ENCODE data around the gene CATSPERZ. TPM values are rescaled to one million over a fixed set of nuclear protein-coding genes. Genes with fewer than 3 reads are reported as not detected.
A peak's percentile ranks its signal among the peaks of the same experiment; 100 is the strongest.

Gene CATSPERZ
- total RNA-seq, 1 donor from 2014 or later = not detected

- DNase-seq = no peak
- TF ChIP-seq, protein P1, sequence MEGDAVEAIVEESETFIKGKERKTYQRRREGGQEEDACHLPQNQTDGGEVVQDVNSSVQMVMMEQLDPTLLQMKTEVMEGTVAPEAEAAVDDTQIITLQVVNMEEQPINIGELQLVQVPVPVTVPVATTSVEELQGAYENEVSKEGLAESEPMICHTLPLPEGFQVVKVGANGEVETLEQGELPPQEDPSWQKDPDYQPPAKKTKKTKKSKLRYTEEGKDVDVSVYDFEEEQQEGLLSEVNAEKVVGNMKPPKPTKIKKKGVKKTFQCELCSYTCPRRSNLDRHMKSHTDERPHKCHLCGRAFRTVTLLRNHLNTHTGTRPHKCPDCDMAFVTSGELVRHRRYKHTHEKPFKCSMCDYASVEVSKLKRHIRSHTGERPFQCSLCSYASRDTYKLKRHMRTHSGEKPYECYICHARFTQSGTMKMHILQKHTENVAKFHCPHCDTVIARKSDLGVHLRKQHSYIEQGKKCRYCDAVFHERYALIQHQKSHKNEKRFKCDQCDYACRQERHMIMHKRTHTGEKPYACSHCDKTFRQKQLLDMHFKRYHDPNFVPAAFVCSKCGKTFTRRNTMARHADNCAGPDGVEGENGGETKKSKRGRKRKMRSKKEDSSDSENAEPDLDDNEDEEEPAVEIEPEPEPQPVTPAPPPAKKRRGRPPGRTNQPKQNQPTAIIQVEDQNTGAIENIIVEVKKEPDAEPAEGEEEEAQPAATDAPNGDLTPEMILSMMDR (IDR thresholded peaks at IDR 0.05; ENCODE audit: borderline replicate concordance) = no peak
- Histone ChIP-seq H3K27ac (replicated peaks) (no peak overlapping the region), H3K4me1 (peaks cover 36% of the 10 kb centered on the region), H3K4me3 (no peak overlapping the region), H3K27me3 (ENCODE audit: low read depth) (no peaks in the 10 kb centered on the region), H3K36me3 (peaks cover 36% of the 10 kb centered on the region), H3K9me3 (replicated peaks) (no peaks in the 10 kb centered on the region)
- intact Hi-C loops (cut with micrococcal nuclease) = no loop called here
Observed at GRCh38 chr11:64275031-64275800, 24.9 kb upstream of the CATSPERZ start.

DNA sequence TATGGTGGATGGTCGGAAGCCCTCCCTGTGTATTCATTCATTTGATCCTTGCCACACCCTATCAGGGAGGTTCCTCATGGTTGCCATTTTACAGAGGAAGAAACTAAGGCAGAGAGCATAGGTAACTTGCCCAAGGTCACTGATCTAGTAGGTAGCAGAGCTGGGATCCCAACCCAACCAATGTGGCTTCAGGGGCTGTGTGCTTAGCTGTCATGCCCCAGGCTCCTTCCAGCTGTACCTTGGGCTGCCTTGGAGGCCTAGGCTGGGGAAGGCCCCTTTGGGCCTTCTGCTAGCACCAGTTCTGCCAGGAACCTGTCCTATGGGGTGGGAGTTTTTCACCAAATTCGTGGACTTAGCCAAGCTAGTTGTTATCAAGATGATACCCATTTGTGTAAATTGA lies 24.3 kb upstream of the CATSPERZ start:
- intact Hi-C loops (cut with micrococcal nuclease) = no loop called here
- Histone ChIP-seq H3K4me3 (no peak overlapping the region), H3K27me3 (ENCODE audit: low read depth) (no peaks in the 10 kb centered on the region), H3K4me1 (peaks cover 32% of the 10 kb centered on the region), H3K9me3 (replicated peaks) (no peaks in the 10 kb centered on the region), H3K27ac (replicated peaks) (no peak overlapping the region), H3K36me3 (peaks cover 40% of the 10 kb centered on the region)
- no peak for DNase-seq
- TF ChIP-seq, protein P1 (IDR thresholded peaks at IDR 0.05; ENCODE audit: borderline replicate concordance) = no peak

- no peak overlapping the region for H3K4me3 ChIP-seq
- DNase-seq = no peak
- no peaks in the 10 kb centered on the region for H3K27me3 ChIP-seq (ENCODE audit: low read depth)
- TF ChIP-seq, protein P1 (IDR thresholded peaks at IDR 0.05; ENCODE audit: borderline replicate concordance) = no peak
- intact Hi-C loops (cut with micrococcal nuclease) = no loop called here
- H3K36me3 ChIP-seq = peaks cover 50% of the 10 kb centered on the region
- no peak overlapping the region for H3K27ac ChIP-seq (replicated peaks)
- H3K4me1 ChIP-seq = peaks cover 37% of the 10 kb centered on the region
- H3K9me3 ChIP-seq (replicated peaks) = no peaks in the 10 kb centered on the region
Observed at GRCh38 chr11:64276653-64277431, 23.3 kb upstream of the CATSPERZ start.

GRCh38 chr11:64278576-64279190 lies 21.5 kb upstream of the CATSPERZ start:
- peaks cover 36% of the 10 kb centered on the region for H3K4me1 ChIP-seq
- TF ChIP-seq, protein P1 (IDR thresholded peaks at IDR 0.05; ENCODE audit: borderline replicate concordance) = no peak
- H3K9me3 ChIP-seq (replicated peaks) = no peaks in the 10 kb centered on the region
- peaks cover 59% of the 10 kb centered on the region for H3K36me3 ChIP-seq
- no peak overlapping the region for H3K4me3 ChIP-seq
- no peak for DNase-seq
- intact Hi-C loops (cut with micrococcal nuclease) = no loop called here
- H3K27ac ChIP-seq (replicated peaks) = no peak overlapping the region
- no peaks in the 10 kb centered on the region for H3K27me3 ChIP-seq (ENCODE audit: low read depth)

DNA sequence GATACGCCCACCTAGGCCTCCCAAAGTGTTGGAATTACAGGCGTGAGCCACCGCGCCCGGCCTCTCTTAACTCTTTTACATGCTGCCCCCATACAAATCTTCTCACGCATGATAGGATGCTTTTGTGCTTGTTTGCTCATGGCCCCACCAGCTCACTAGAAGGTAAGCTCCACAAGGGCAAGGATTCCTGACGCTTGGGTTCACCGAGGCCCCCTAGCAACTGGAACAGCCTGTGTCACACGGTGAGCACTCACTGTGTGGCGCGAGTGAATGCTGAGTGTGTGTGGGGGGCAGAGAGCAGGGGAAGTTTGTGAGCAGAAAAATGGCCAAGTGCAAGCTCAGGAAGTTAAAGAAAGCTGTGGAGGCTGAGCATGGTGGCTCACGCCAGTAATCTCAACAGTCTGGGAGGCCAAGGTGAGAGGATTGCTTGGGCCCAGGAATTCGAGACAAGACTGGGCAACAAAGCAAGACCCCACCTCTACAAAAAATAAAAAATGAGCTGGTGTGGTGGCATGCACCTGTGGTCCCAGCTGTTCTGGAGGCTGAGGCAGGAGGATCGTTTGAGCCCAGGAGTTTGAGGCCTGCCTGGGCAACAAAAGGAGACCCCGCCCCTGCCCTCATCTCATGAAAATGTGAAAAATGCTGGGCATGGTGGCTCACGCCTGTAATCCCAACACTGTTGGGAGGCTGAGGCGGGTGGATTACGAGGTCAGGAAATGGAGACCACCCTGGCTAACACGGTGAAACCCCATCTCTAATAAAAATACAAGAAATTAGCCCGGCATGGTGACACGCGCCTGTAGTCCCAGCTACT lies 18.0 kb upstream of the CATSPERZ start:
- peaks cover 40% of the 10 kb centered on the region for H3K36me3 ChIP-seq
- TF ChIP-seq, protein P1 (IDR thresholded peaks at IDR 0.05; ENCODE audit: borderline replicate concordance) = no peak
- H3K27me3 ChIP-seq (ENCODE audit: low read depth) = no peaks in the 10 kb centered on the region
- H3K27ac ChIP-seq (replicated peaks) = peak overlapping the region; percentile 70
- no peak for DNase-seq
- intact Hi-C loops (cut with micrococcal nuclease) = no loop called here
- no peak overlapping the region for H3K4me3 ChIP-seq
- H3K9me3 ChIP-seq (replicated peaks) = no peaks in the 10 kb centered on the region
- peaks cover 54% of the 10 kb centered on the region for H3K4me1 ChIP-seq

Data from left ventricle myocardium inferior (tissue), 1 donor.